GM19372 (cell line): Measurements from ENCODE around the gene FOXP4.

ENCODE experiments used
- ATAC-seq: cut with Tn5 transposase; IDR thresholded peaks from one replicate; pipeline ENCODE4 v1.9.1; 2021; ENCODE audit warnings: mild to moderate bottlenecking, low read depth, moderate library complexity; ENCODE audit not compliant: unreplicated experiment

FOXP4 gene

GRCh38 chr6:41621802-41622201, 75.6 kb downstream of the FOXP4 start:
- ATAC-seq = no peak

DNA sequence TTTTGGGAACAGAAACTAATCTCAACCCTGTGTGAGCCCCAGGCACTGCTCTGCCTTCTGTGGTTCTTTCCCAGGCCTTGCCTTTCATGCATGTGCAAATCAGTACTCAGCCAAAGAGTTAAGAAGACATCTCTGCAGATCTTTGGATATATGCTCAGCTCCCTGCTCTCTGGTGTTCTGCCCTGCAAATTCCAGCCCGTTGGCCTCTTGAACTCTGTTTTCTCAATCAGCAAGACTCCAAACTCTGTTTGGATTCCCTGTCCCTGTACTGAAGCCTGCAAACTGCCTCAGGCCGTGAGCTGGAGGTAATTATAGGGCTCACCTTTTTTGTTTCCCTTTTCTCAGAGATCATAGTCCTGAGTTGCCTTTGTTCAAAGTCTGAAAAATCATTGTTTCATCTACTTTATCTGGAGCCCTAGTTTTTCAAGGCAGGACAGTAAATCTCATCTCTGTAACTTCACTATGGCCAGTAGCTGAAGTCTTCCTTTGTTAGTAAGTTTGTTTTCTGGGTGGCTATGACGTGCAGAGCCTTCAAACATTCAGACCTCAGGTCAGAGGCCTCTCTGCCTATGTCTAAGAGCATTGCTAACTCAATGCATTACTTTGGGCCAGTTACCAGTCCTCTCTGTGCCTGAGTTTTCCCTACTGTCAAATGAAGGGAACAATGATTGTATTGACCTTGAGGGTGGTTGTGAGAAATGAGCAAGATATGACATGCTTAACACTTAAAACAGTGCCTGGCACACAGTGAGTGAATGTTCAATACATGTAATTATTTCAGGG, 76.2 kb downstream of the FOXP4 start:
- no peak for ATAC-seq

GRCh38 chr6:41623330-41623729, 77.1 kb downstream of the FOXP4 start:
- no peak for ATAC-seq

GRCh38 chr6:41624621-41625380, 78.6 kb downstream of the FOXP4 start:
- ATAC-seq = no peak

DNA sequence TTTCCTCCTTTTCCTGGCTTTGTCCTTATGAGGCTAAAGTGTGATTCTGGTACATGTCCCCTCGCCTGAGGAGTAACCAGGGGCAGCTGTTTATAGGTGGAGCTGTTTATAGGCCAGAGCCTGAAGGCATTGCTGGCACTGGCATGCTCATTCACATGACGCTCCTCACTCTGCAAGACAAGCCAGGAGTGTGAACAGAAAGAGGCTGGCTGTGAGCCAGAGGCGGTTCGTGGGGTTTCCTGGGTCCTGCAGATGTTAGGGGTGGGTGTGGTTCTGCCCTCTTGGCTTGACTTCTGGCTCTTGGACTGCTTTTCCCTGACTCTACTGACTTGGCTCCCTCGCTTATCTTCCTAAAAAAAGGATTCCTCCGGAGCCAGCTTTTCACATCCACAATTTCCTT, 79.3 kb downstream of the FOXP4 start:
- ATAC-seq = no peak

GRCh38 chr6:41626022-41626421, 79.8 kb downstream of the FOXP4 start:
- ATAC-seq = no peak

DNA sequence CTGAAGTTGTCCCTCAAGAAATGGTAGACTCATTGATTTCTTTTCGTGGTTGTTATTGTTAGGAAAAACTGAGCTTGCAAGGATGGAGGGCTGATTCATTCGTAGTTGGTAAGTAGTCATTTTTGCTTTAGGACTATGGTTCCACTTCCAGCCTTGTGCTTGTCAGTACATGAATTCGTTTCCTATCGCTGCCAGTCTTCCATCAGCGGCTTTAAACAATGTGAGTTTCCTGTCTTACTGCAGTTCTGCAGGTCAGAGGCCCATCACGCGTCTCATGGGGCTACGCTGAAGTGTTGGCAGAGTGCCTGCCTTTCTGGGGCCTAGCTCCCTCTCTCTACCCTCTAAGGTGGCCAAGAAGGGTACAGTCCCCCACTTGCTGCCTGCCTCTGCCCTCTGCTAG, 80.7 kb downstream of the FOXP4 start:
- no peak for ATAC-seq

DNA sequence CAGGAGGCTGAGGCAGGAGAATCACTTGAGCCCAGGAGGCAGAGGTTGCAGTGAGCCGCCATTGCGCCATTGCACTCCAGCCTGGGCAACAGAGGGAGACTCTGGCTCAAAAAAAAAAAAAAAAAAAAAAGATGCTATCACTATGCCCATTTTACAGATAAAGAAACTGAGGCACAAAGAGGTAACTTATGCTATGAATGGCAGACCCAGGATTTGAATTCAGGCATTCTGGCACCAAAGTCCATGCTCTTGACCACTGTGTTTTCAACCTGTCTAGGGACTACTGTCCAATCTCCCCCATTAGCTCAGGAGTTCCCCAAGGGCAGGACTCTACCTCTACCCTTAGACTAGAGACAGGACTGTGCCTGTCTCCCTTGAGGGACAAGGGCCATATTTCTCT, 82.9 kb downstream of the FOXP4 start:
- ATAC-seq = no peak

DNA sequence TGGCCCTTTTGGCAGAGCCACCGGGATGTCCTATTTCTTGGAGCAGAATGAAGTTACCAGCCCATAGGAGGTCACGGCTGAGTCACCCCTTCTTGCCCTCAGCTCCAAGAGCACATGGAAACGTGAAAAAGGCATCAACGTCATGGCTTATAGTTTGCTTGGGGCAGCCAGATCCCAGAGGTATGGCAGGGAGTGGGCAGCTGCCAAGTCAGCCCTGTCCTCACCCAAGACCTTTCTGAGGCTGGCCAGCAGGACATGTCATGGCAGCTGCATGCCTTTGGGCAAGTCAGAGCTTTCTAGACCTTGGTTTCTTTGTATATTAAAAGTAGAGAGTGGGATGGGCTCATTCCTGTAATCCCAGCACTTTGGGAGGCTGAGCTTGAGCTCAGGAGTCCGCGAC, 83.9 kb downstream of the FOXP4 start:
- ATAC-seq = no peak

- ATAC-seq = no peak
Measured at GRCh38 chr6:41630946-41631345, 84.8 kb downstream of the FOXP4 start.

DNA sequence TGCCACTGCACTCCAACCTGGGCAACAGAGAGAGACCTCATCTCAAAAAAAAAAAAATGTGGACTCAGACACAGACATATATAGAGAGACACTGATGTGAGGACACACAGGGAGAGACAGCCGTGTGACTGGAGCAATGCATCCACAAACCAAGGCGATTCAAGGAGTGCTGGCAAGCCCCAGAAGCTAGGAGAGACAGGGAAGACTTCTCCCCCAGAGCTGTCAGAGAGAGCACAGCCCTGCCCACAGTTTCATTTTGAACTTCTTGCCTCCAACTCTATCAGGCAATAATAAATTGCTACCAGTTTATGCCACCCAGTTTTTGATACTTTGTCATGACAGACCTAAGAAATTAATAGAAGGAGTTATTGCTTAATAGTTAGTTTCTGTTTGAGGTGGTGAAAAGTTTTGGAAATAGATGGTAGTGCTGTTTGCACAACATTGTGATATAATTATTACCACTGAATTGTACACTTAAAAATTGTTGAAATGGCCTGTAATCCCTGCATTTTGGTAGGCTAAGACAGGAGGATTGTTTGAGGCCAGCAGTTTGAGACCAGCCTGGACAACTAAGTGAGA, 87.0 kb downstream of the FOXP4 start:
- ATAC-seq = no peak

- no peak for ATAC-seq
Measured at GRCh38 chr6:41634657-41635056, 88.5 kb downstream of the FOXP4 start.

DNA sequence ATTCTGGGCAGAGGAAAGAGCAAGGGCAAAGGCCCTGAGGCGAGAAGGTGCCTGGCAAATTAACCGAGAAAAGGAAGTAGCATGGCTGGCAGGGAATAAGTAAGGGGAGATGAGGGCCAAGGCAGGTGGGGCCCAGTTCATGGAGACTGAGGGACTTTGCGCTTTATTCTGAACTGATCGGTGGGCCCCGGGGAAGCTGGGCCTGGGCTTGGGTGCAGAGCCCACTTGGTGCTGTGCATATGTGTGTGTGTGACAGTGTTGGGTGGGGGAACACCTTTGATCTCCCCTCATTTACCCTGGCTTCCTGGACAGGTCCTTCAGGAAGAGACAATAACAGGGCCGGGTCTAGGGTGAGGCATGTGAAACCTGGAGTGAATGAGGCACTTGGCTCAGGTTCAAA, 89.2 kb downstream of the FOXP4 start:
- no peak for ATAC-seq

DNA sequence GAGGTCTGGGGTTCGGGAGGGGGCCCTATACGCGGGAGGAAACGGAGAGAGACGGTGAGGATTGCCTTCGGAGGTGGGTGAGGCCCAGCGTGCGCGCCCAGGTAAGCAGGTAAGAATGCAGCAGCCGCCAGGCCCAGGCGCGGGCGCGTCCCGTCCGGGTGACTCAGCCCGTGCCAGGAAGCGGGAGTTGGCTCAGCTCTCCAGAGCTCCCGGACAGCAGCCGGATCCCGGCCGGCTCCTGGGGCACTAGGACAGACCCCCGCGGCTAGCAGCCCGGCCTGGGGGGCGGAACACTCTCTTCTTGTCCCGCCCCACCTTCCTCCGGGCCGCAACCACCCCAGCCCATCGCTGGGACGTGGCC, 90.6 kb downstream of the FOXP4 start:
- ATAC-seq = no peak

- no peak for ATAC-seq
Measured at GRCh38 chr6:41637194-41638001, 91.2 kb downstream of the FOXP4 start.

- ATAC-seq = no peak
Measured at GRCh38 chr6:41638002-41638934, 92.1 kb downstream of the FOXP4 start, which contains the start of gene MDFI. Gene MDFI, plus strand, starts transcription at chr6:41638468. Its CDS starts 282 bp downstream, at chr6:41638750.

DNA sequence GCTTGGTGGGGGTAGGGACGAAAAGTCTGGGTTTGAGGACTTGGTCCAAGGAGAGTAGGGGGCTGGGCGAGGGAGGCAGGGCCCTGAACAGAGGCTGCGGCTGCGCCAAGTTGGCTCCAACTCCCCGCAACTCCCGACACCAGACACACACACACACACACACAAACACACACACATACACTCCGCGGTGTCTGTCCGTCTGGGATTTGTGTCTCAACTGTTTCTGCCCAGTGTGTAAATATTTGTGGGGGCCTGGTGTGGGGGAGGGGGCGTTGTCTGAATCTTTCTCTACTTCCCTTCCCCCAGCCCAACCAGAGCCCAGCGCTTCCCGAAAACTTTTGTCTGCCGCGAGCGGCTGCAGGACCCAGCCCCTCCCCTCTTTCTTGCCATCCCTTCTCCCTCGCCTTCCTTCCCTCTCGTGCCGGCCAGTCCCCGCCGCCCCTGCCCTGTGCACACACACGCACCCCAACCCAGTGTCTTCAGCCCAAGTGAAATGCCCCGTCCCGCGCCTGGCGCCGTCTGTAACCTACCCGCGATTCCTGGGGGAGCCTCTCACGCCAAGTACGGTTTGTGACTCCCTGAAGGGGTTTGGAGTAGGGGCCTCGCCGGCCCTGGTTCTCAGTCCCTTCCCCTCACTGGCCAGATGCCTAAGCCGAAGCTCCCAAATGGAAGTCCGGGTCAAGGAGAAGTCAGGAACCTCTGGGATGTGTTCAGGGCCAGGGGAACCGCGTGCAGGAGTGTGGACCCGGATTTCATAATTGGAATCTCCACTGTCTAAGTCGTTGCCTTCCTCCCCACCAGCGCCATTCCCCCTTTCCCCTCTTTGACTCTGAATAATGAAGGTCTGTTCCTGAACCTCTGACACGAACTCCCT, 93.0 kb downstream of the FOXP4 start:
- no peak for ATAC-seq

DNA sequence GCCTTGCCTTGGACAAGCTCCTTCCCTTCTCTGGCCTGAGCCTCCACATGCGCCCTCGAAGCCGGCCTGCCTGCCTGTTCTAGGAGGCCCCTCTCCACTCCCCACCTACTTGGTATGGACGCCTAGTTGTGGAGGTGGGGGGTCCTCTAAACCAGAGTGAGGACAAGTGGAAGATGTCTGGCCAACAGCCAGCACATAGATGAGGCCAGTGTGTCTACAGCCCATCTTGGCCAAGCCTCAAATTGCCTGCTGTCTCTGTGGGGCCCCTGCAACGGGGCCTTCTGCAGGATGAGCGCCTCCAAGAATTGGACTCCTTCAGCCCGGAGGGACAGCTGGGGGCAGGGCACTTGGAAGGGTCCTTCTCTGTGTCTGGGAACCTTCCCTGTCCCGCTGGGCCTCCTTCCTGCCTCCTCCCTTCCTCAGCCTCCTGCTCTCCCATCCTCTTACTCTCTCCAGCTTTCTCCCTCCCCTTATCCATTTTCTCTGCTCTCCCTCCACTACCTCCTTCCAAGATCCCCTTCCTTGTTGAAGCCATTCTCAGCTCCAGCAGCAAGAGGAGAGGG, 93.7 kb downstream of the FOXP4 start:
- no peak for ATAC-seq
